NT2/D1 (cell line): Measurements from ENCODE around the gene MLLT3.

Source experiments
- SUZ12 ChIP-seq: IDR thresholded peaks from 2 replicates; pipeline ENCODE4 v1.6.1; 2011; ENCODE audit not compliant: insufficient read length, insufficient read depth; ENCODE audit errors: extremely low read depth
- ZNF274 ChIP-seq: IDR thresholded peaks from 2 replicates; pipeline ENCODE4 v1.6.1; 2011; ENCODE audit warnings: mild to moderate bottlenecking, low read depth, low read length

DNA sequence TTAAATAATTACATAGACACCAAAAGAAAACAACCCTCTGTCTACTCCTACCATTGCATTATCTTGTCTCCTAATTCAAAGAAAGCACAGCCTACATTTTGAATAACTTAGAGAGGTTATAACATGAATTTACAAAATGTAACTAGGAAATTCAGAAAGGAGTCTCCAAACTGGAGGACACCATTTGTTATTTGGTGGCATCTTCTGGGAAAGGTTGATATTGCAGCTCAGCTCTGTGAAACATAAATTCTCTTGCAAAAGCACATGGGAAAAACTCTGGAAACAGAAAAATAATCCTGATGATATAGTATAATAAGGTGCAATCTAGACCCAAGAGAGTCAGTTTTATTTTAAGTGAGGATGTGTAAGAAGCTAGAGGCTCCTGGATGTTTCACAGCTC lies 215.3 kb downstream of the MLLT3 start:
- TF ChIP-seq ZNF274, result no peak
- no peak for TF ChIP-seq SUZ12
